H9 (cell line): ENCODE data around the gene CCL3. TPM values are rescaled to one million over a fixed set of nuclear protein-coding genes. Genes with fewer than 3 reads are reported as not detected.

Source experiments
- DNase-seq: peaks from one replicate; pipeline ENCODE4 v3.0.0-alpha.2; 2017
- H2AFZ ChIP-seq: one replicate; pipeline ENCODE4 v1.6.1; 2013; ENCODE audit warnings: mild to moderate bottlenecking, low read length, control low read depth, moderate library complexity
- H2AK5ac ChIP-seq: 2 replicates; pipeline ENCODE4 v1.6.1; 2013; ENCODE audit warnings: low read length, control low read depth, mixed read lengths; ENCODE audit not compliant: insufficient read length
- H2BK120ac ChIP-seq: one replicate; pipeline ENCODE4 v1.6.1; 2013; ENCODE audit warnings: low read depth, mild to moderate bottlenecking, low read length, control low read depth, inconsistent platforms; ENCODE audit not compliant: poor library complexity, severe bottlenecking
- H2BK12ac ChIP-seq: 2 replicates; pipeline ENCODE4 v1.6.1; 2013; ENCODE audit warnings: low read length, control low read depth, mixed read lengths, low read depth; ENCODE audit not compliant: insufficient read length
- H2BK15ac ChIP-seq: 2 replicates; pipeline ENCODE4 v1.6.1; 2013; ENCODE audit warnings: low read depth, low read length, control low read depth
- H2BK20ac ChIP-seq: one replicate; pipeline ENCODE4 v1.6.1; 2013; ENCODE audit warnings: low read depth, mild to moderate bottlenecking, low read length, control low read depth, inconsistent platforms; ENCODE audit not compliant: poor library complexity, severe bottlenecking
- H2BK5ac ChIP-seq: 2 replicates; pipeline ENCODE4 v1.6.1; 2013; ENCODE audit warnings: low read length, control low read depth, mixed read lengths; ENCODE audit not compliant: insufficient read length
- H3K14ac ChIP-seq: 2 replicates; pipeline ENCODE4 v1.6.1; 2013; ENCODE audit warnings: low read length, control low read depth; ENCODE audit not compliant: insufficient read depth
- H3K18ac ChIP-seq: 2 replicates; pipeline ENCODE4 v1.6.1; 2013; ENCODE audit warnings: low read depth, mild to moderate bottlenecking, mixed read lengths, low read length, control low read depth; ENCODE audit not compliant: insufficient read length
- H3K23ac ChIP-seq: 2 replicates; pipeline ENCODE4 v1.6.1; 2013; ENCODE audit warnings: low read length, control low read depth, mixed read lengths, low read depth; ENCODE audit not compliant: insufficient read length
- H3K23me2 ChIP-seq: 2 replicates; pipeline ENCODE4 v1.6.1; 2013; ENCODE audit warnings: low read depth, mild to moderate bottlenecking, mixed read lengths, low read length, control low read depth; ENCODE audit not compliant: insufficient read length, poor library complexity, severe bottlenecking
- H3K27ac ChIP-seq: 2 replicates; pipeline ENCODE4 v1.5.1; 2013; ENCODE audit warnings: low read length, control low read depth, mixed read lengths, low read depth; ENCODE audit not compliant: insufficient read length
- H3K27me3 ChIP-seq: 2 replicates; pipeline ENCODE4 v1.6.1; 2013; ENCODE audit warnings: low read length, control low read depth, inconsistent platforms; ENCODE audit not compliant: insufficient read depth
- H3K4ac ChIP-seq: 2 replicates; pipeline ENCODE4 v1.6.1; 2013; ENCODE audit warnings: low read depth, mild to moderate bottlenecking, control low read depth, inconsistent platforms, low read length, moderate library complexity
- H3K4me1 ChIP-seq: 2 replicates; pipeline ENCODE4 v1.6.1; 2013; ENCODE audit warnings: low read length, control low read depth, inconsistent platforms; ENCODE audit not compliant: insufficient read depth
- H3K4me2 ChIP-seq: 2 replicates; pipeline ENCODE4 v1.6.1; 2013; ENCODE audit warnings: low read length, control low read depth, mixed read lengths; ENCODE audit not compliant: insufficient read length, insufficient read depth
- H3K56ac ChIP-seq: 2 replicates; pipeline ENCODE4 v1.6.1; 2013; ENCODE audit warnings: low read depth, mild to moderate bottlenecking, mixed read lengths, low read length, control low read depth; ENCODE audit not compliant: insufficient read length
- H3K79me1 ChIP-seq: 2 replicates; pipeline ENCODE4 v1.6.1; 2013; ENCODE audit warnings: low read depth, mild to moderate bottlenecking, moderate library complexity, low read length, control low read depth, inconsistent platforms; ENCODE audit not compliant: insufficient read depth, poor library complexity, severe bottlenecking
- H3K79me2 ChIP-seq: 2 replicates; pipeline ENCODE4 v1.6.1; 2013; ENCODE audit warnings: low read length, control low read depth, inconsistent platforms; ENCODE audit not compliant: insufficient read depth
- H3K9ac ChIP-seq: 2 replicates; pipeline ENCODE4 v1.6.1; 2013; ENCODE audit warnings: low read length, control low read depth, mixed read lengths; ENCODE audit not compliant: insufficient read length; ENCODE audit errors: extremely low read depth
- H3K9me3 ChIP-seq: one replicate; pipeline ENCODE4 v1.6.1; 2013; ENCODE audit warnings: low read depth, low read length, inconsistent platforms; ENCODE audit not compliant: control insufficient read depth
- H3T11ph ChIP-seq: one replicate; pipeline ENCODE4 v1.6.1; 2013; ENCODE audit warnings: mild to moderate bottlenecking, low read length, control low read depth, inconsistent platforms
- H4K20me1 ChIP-seq: one replicate; pipeline ENCODE4 v1.6.1; 2013; ENCODE audit not compliant: control insufficient read depth, insufficient read length, insufficient read depth
- H4K5ac ChIP-seq: 2 replicates; pipeline ENCODE4 v1.6.1; 2013; ENCODE audit warnings: low read depth, mild to moderate bottlenecking, mixed read lengths, low read length, control low read depth; ENCODE audit not compliant: insufficient read length
- H4K8ac ChIP-seq: replicated peaks from 2 replicates; pipeline ENCODE4 v1.6.1; 2013; ENCODE audit warnings: low read length, control low read depth, mixed read lengths, low read depth; ENCODE audit not compliant: insufficient read length
- H4K91ac ChIP-seq: 2 replicates; pipeline ENCODE4 v1.6.1; 2013; ENCODE audit warnings: low read depth, mild to moderate bottlenecking, moderate library complexity, mixed read lengths, low read length, control low read depth; ENCODE audit not compliant: insufficient read length
- H3K27ac Mint-ChIP-seq, 3 experiments: 2 replicates in 2 of 3; 3 replicates in 1 of 3; pipeline ENCODE4 v1.8.0; 2020 to 2021; ENCODE audit warnings: mixed read lengths in 3 of 3, mild to moderate bottlenecking in 1 of 3, moderate library complexity in 1 of 3
- H3K27me3 Mint-ChIP-seq: 2 replicates; pipeline ENCODE4 v1.8.0; 2021; ENCODE audit warnings: low read depth, mild to moderate bottlenecking, moderate library complexity, mixed read lengths
- H3K36me3 Mint-ChIP-seq, 3 experiments: 2 replicates in 2 of 3; 3 replicates in 1 of 3; pipeline ENCODE4 v1.8.0; 2020 to 2021; ENCODE audit warnings: low read depth in 3 of 3, mixed read lengths in 3 of 3; ENCODE audit not compliant: insufficient read depth in 1 of 3
- H3K4me1 Mint-ChIP-seq, 2 experiments: 2 replicates each; pipeline ENCODE4 v1.8.0; 2020; ENCODE audit warnings: mixed read lengths in 2 of 2
- H3K4me3 Mint-ChIP-seq, 2 experiments: 2 replicates in 1 of 2; 3 replicates in 1 of 2; pipeline ENCODE4 v1.8.0; 2020 to 2021; ENCODE audit warnings: mild to moderate bottlenecking in 2 of 2, mixed read lengths in 2 of 2, moderate library complexity in 1 of 2
- H3K9me3 Mint-ChIP-seq, 2 experiments: 2 replicates in 1 of 2; 3 replicates in 1 of 2; pipeline ENCODE4 v1.8.0; 2020; ENCODE audit warnings: mild to moderate bottlenecking in 2 of 2, mixed read lengths in 2 of 2, moderate library complexity in 1 of 2
- CTCF ChIP-seq: fragments of 200-600 bp; sonication (generic); conservative IDR thresholded peaks from 3 replicates; pipeline ENCODE4 v1.8.0; 2021; ENCODE audit warnings: antibody characterized with exemption, mild to moderate bottlenecking
- WGBS: extraction: QIAGEN DNeasy Blood & Tissue Kit; methylation state at CpG from one replicate; pipeline ENCODE4 v1.1.7; 2013; ENCODE audit warnings: missing lambda C conversion rate, low lambda C conversion rate, mixed read lengths; ENCODE audit not compliant: insufficient read length; ENCODE audit errors: extremely low coverage; 5-methylcytosine and 5-hydroxymethylcytosine counted together
- total RNA-seq: library from RNA; stranded (reverse); gene quantifications from 2 replicates; pipeline ENCODE4 v1.2.1, GENCODE V29; 2021

The CCL3 gene
- total RNA-seq, 1 experiment from 2014 or later = not detected

DNA sequence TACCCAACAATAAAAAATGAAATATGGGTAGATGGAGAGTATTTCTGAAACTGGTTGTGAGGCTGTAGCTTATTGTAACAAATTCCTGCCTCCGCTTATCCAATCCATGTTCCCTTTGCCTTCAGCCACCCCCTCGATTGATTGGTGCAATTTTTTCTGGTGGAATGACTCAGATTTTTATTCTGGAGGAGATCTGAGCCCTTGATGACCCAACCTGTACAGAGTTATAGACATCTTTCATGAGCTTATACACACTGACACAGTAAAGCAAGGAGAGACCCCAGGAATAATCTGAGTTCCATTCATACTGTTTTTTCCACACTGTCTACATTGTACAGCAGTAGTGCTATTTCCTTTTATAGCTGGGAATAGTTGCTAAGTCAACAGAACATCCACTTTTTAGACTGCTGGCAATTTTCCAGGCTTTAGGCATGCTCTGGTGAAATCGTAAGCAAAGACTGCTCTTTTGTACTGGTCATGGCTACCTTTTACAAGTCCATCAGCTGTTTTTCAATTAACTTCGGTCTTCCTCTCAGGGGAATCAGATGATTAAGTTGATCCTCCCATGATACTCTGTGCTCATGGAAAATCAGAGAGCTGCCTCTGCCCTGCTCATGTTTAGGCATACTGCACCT lies 43.8 kb upstream of the CCL3 start:
- Histone ChIP-seq H3K27ac (no peak overlapping the region), H4K8ac (no peak overlapping the region), H3K4me1 (no peaks in the 10 kb centered on the region), H3K4me2 (no peak overlapping the region), H3K79me1 (no peaks in the 10 kb centered on the region), H2BK5ac (no peak overlapping the region), H4K91ac (no peak overlapping the region), H3K56ac (no peak overlapping the region), H2BK20ac (no peak overlapping the region), H3K79me2 (no peaks in the 10 kb centered on the region), H3K18ac (no peak overlapping the region), H2AFZ (no peak overlapping the region), H3K27me3 (peaks cover 2% of the 10 kb centered on the region; the same call in 1 of the 2 replicates), H3K23ac (no peak overlapping the region), H3T11ph (no peak overlapping the region), H3K23me2 (no peaks in the 10 kb centered on the region), H2BK12ac (no peak overlapping the region), H2BK120ac (no peak overlapping the region), H3K14ac (no peak overlapping the region), H4K5ac (no peak overlapping the region), H3K9ac (no peak overlapping the region), H3K9me3 (no peaks in the 10 kb centered on the region), H4K20me1 (no peaks in the 10 kb centered on the region), H2BK15ac (no peak overlapping the region), H3K4ac (no peak overlapping the region), H2AK5ac (no peak overlapping the region)
- H3K27ac Mint-ChIP-seq = no peak overlapping the region
- WGBS = no CpG with 5 or more reads among the region's 4 CpGs
- no peaks in the 10 kb centered on the region; a peak in 2 of 4 replicates for H3K4me1 Mint-ChIP-seq
- no peaks in the 10 kb centered on the region; the same call in 1 of the 2 replicates for H3K27me3 Mint-ChIP-seq
- H3K4me3 Mint-ChIP-seq = no peak overlapping the region
- no peak for DNase-seq
- H3K9me3 Mint-ChIP-seq = peaks cover 3 to 6% of the 10 kb centered on the region in 2 experiments; a peak in 4 of 5 replicates
- H3K36me3 Mint-ChIP-seq = peaks cover 0 to 2% (median 0%) of the 10 kb centered on the region in 3 experiments; a peak in 1 of 7 replicates
- TF ChIP-seq CTCF = no peak
